ENCODE results near the gene RBM5.

The RBM5 gene

DNA sequence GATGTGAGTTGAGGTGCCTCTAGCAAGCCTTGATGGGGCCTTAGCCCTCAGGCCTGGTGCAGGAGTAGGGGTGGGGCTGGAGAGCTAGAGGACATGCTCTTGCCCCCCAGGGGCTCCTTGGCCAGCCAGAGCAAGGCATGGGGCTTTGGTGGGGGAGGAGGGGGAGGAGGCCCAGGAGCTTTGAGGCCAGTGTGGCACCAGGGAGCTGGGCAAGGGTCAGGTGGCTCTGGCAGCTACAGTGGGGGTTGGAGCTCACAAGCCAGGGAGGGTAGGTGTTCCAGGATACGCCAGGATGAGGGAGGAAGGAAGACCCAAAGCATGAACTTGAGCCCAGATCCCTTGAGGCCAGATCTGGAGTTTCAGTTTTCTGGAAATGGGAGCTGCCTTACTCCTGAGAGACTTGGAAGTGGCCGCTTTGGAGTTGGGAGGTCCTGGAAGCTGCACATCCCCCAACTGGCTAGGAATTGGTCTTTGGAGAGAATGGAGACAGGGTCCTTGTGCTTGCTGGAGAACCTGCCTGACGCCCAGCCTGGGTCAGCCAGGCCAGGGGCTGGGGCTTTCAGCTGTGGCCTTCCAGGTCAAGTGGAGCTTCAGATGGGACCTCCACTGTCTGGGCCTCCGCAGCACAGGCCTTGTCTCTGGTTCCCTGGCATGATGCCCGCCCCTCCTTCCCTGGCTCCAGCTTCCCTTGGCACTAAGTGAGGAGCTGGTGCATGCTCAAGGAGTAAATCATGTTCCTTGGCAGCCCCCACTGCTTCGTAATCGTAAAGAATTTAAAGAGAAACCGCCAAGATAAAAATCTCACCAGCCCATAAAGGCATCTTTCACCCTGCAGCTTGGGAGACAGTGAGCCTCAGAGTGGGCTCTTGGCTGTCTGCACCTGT is 75.1 kb downstream of the RBM5 start:
- no peak for DNase-seq

DNA sequence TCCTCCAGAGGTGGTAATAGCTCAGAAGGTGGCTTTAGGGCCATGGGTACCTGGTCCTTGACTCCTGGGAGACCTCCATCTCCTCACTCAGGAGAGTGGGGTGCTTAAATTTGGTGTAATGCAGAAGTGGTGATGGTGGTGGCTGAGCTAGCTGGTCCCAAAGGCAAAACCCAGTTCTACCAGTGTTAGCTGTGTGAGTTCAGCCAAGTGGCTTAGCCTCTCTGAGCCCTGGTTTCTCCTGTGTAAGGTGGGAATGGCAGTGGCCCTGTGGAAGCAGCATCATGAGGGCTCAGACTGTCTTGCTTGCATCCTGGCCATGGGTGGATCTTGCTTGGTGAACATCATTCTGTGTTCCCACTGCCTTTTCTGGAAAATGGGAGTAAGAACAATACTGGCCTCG is 75.8 kb downstream of the RBM5 start:
- DNase-seq, result no peak

GRCh38 chr3:50164984-50165909 is 76.5 kb downstream of the RBM5 start:
- DNase-seq, result no peak

DNA sequence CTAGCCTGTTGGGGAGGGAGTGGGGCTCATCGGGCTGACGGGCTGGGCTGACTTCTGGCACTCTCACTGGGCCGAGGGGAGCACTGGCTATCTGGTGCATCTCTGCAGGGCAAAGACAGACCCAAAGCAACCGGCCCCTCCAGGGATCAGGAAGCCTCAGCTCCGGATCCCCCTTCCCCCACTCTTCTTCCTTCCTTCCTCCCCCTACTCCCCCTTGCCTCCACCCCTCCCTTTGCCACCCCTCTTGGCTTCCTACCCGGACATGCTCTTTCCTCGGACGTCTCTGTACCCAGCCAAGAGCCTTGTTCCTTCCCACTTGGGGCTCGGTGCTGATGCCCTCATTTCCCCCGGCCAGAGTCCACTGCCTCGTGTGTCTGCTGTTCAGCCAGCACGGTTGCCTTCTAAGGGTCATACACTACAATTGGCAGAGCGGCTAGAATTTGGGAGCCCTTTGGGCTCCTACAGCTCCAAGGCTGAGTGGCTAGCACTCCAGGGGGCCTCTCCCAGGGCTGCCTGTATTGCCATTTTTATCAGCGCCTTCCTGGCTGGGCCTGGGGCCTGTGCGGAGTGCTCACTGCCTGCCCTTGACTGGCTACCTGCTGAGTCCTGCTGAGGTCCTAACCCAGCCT is 77.3 kb downstream of the RBM5 start:
- no peak for DNase-seq

DNA sequence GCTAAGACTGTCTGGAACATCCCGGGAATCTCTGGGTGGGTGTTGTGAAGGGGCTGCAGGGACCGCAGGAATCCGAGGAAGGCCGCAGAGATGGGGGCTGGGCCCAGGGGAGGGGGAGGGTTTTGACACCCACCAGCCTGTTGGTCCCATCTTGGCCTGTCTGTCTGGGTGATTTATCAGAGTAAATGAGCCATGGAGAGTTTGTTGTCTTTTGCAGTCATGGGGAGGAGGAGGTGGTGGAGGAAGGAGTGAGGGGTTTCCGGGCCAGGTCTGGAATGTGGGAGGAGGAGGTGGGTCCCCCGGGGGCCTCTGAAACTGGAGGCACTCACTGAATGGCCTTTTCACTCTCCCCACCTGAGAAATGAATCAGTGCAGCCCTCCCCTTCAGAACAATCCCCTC is 77.9 kb downstream of the RBM5 start:
- no peak for DNase-seq

- DNase-seq, result no peak
These were observed 78.5 kb downstream of the RBM5 start for GRCh38 chr3:50167069-50167840.

GRCh38 chr3:50167841-50168209 is 79.1 kb downstream of the RBM5 start:
- DNase-seq, result no peak

GRCh38 chr3:50168388-50168787 is 79.7 kb downstream of the RBM5 start:
- no peak for DNase-seq

All from activated CD4-positive, alpha-beta T cell treated with anti-CD3 and anti-CD28 coated beads, Interleukin-2, amount 50 U/mL, for 48 hours (primary cell).